ENCODE data around the gene HM13. TPM values are rescaled to one million over a fixed set of nuclear protein-coding genes. Genes with fewer than 3 reads are reported as not detected.

Gene HM13
- polyA plus RNA-seq, 2 of the 4 experiments (the other 2 are of a cell fraction), result 164 to 178 TPM

GRCh38 chr20:31602779-31603441, 88.7 kb downstream of the HM13 start:
- ChIA-PET CTCF (interaction anchor here (0.7 to 25.0 kb wide), 9 partner anchors 7 to 121 kb away, joined by 3 to 966 read pairs (median 13); a partner anchor contains a TSS), POLR2A (interaction anchor here (0.8 to 8.1 kb wide), 6 partner anchors 10 to 41 kb away, joined by 4 to 265 read pairs (median 142); no protein-coding TSS in a partner anchor)
- H3K4me1 ChIP-seq, result peaks cover 31% of the 10 kb centered on the region
- no peaks in the 10 kb centered on the region for H3K9me3 ChIP-seq
- TF ChIP-seq SMC3 (IDR thresholded peaks at IDR 0.05) (no peak), CEBPB (IDR thresholded peaks at IDR 0.05) (peak in 1 of 2 experiments; percentile 68; a peak in 1 of 4 replicates), MAFK (IDR thresholded peaks at IDR 0.05; ENCODE audit: partially characterized antibody) (no peak), BHLHE40 (IDR thresholded peaks at IDR 0.05; ENCODE audit: low read depth, low read length) (no peak), TFCP2L1 (CRISPR knock-in tag; IDR thresholded peaks at IDR 0.05) (0 out of 2 replicates have a peak, but pooled peaks have one; percentile 11), POLR2A (IDR thresholded peaks at IDR 0.05; ENCODE audit: low read length) (no peak), MAX (IDR thresholded peaks at IDR 0.05) (peak; percentile 59; the same call in 1 of the 2 replicates), ATOH8 (CRISPR knock-in tag; IDR thresholded peaks at IDR 0.05; ENCODE audit: low read depth) (peak; percentile 85), HEYL (CRISPR knock-in tag; IDR thresholded peaks at IDR 0.05) (peak; percentile 71; the same call in 1 of the 2 replicates), HOXB13 (CRISPR knock-in tag; IDR thresholded peaks at IDR 0.05; ENCODE audit: low read depth) (peak; percentile 92), FOXS1 (CRISPR knock-in tag; IDR thresholded peaks at IDR 0.05) (peak; percentile 56; the same call in 1 of the 2 replicates), ZNF302 (CRISPR knock-in tag; IDR thresholded peaks at IDR 0.05) (peak; percentile 31; the same call in 1 of the 2 replicates), HOXA7 (CRISPR knock-in tag; IDR thresholded peaks at IDR 0.05) (peak; percentile 9; the same call in 1 of the 2 replicates), RAD21 (conservative IDR thresholded peaks at IDR 0.05 in 1 of 2, IDR thresholded peaks at IDR 0.05 in 1 of 2) (no peak), EHF (CRISPR knock-in tag; IDR thresholded peaks at IDR 0.05) (peak; percentile 16; the same call in 1 of the 2 replicates), EP300 (IDR thresholded peaks at IDR 0.05) (no peak), GATA3 (IDR thresholded peaks at IDR 0.05; ENCODE audit: borderline replicate concordance) (no peak; the same call in 1 of the 2 replicates), NR3C1 (IDR thresholded peaks at IDR 0.05) (no peak), E2F6 (IDR thresholded peaks at IDR 0.05; ENCODE audit: borderline replicate concordance, low read depth) (no peak), HMGXB4 (CRISPR knock-in tag; IDR thresholded peaks at IDR 0.05; ENCODE audit: borderline replicate concordance) (0 out of 2 replicates have a peak, but pooled peaks have one; percentile 64), HOXB5 (CRISPR knock-in tag; IDR thresholded peaks at IDR 0.05) (peak; percentile 77), TP53 (CRISPR knock-in tag; IDR thresholded peaks at IDR 0.05) (0 out of 2 replicates have a peak, but pooled peaks have one; percentile 13), PHF8 (IDR thresholded peaks at IDR 0.05; ENCODE audit: borderline replicate concordance, low read depth) (no peak), FOSL2 (IDR thresholded peaks at IDR 0.05) (no peak), FOSL2 (CRISPR knock-in tag; IDR thresholded peaks at IDR 0.05) (peak; percentile 80), FOSB (CRISPR knock-in tag; IDR thresholded peaks at IDR 0.05) (peak; percentile 34; the same call in 1 of the 2 replicates), HES2 (IDR thresholded peaks at IDR 0.05) (no peak), ZSCAN20 (CRISPR knock-in tag; IDR thresholded peaks at IDR 0.05) (peak; percentile 26; the same call in 1 of the 2 replicates), MAZ (IDR thresholded peaks at IDR 0.05; ENCODE audit: borderline replicate concordance, low read depth, low read length) (no peak), HDAC2 (IDR thresholded peaks at IDR 0.05) (no peak)
- H3K4me2 ChIP-seq, result peak overlapping the region; percentile 94
- WGBS (ENCODE audit: missing lambda C conversion rate), result 41% methylated on average over 17 of the region's 17 CpGs
- no peak for FAIRE-seq
- peak; percentile 73 to 83 for DNase-seq (ENCODE audit: low read depth in 1 of 2, low spot score in 1 of 2)
- H3K27ac ChIP-seq, result peak overlapping the region; percentile 97 to 98
- ATAC-seq, result peak; percentile 9 to 12; a peak in 4 of 6 replicates
- no peak overlapping the region for H3K4me3 ChIP-seq

Measured in A549 (cell line).